ENCODE results near the gene SPN.
A peak's percentile ranks its signal among the peaks of the same experiment; 100 is the strongest.
"Not testable (repeated sequence)": the region's sequence is repeated elsewhere in the genome, so short reads cannot be mapped to it uniquely, and the experiment has no call there.

Gene SPN

DNA sequence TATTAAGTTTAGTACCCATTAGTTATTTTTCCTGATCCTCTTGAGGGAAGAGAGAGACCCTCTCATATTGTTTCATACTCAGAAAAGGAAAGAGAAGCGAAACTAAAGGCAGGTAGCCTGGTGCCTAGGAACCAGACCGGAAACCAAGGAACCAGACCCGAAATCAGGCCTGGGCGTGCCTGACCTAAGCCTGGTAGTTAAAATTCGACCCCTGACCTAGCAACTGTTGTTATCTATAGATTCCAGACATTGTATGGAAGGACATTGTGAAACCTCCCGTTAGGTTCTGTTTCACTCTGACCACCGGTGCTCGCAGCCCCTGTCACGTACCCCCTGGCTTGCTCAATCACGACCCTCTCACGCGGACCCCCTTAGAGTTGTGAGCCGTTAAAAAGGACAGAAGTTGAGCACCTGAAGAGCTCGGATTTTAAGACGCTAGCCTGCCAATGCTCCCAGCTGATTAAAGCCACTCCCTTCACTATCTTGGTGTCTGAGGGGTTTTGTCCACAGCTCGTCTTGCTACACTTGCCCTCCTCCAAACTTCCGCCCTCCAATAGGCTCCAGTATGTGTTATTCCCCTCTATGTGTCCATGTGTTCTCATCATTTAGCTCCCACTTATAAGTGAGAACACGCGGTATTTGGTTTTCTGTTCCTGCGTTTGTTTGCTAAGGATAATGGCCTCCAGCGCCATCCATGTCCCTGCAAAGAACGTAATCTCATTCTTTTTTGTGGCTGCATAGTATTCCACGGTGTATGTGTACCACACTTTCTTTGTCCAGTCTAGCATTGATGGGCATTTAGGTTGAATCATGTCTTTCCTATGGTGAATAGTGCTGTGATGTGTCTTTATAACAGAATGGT, 26.7 kb downstream of the SPN start:
- not testable (repeated sequence) for H3K9ac ChIP-seq (ENCODE audit: low read length); H3K9me3 ChIP-seq (ENCODE audit: insufficient read depth, low read depth, low read length); H3K27me3 ChIP-seq (ENCODE audit: insufficient read depth, low read length); H3K4me3 ChIP-seq (ENCODE audit: low read depth, low read length); H3K23ac ChIP-seq (ENCODE audit: low read length); H4K12ac ChIP-seq (ENCODE audit: low read depth, low read length); H2AFZ ChIP-seq (ENCODE audit: insufficient read depth, low read length, poor library complexity)
- peak overlapping the region; percentile 38 for H3K4me2 ChIP-seq (ENCODE audit: low read length)
- peaks cover 22% of the 10 kb centered on the region for H3K79me2 ChIP-seq (ENCODE audit: control insufficient read depth, insufficient read depth, low read length, poor library complexity)
- H3K4ac ChIP-seq (ENCODE audit: low read depth, low read length): peak overlapping the region; percentile 99
- H3K27ac ChIP-seq (ENCODE audit: low read depth, low read length): peak overlapping the region; percentile 88
- peak overlapping the region; percentile 61 for H2BK12ac ChIP-seq (ENCODE audit: low read length)
- peak overlapping the region; percentile 26 for H3K14ac ChIP-seq (ENCODE audit: low read length)
- peak overlapping the region; percentile 66 for H4K91ac ChIP-seq (ENCODE audit: low read depth, low read length)
- peak overlapping the region; percentile 75 for H2BK120ac ChIP-seq (ENCODE audit: insufficient read depth, low read length, poor library complexity)
- H3K79me1 ChIP-seq (ENCODE audit: low read length): peaks cover 16% of the 10 kb centered on the region
- H3K36me3 ChIP-seq (ENCODE audit: control insufficient read depth in 1 of 2, insufficient read depth in 2 of 2, low read length in 2 of 2): peaks cover 27 to 39% of the 10 kb centered on the region in 2 experiments
- peak overlapping the region; percentile 46 for H2BK5ac ChIP-seq (ENCODE audit: low read depth, low read length, poor library complexity)
- H2AK5ac ChIP-seq (ENCODE audit: low read length): peak overlapping the region; percentile 59
- WGBS (ENCODE audit: extremely low coverage, insufficient coverage, insufficient read length): no CpG with 5 or more reads among the region's 23 CpGs
- peaks cover 23 to 32% of the 10 kb centered on the region in 2 experiments for H3K4me1 ChIP-seq (ENCODE audit: control insufficient read depth in 1 of 2, insufficient read depth in 2 of 2, low read length in 2 of 2)
- peak overlapping the region; percentile 43 for H4K8ac ChIP-seq (ENCODE audit: low read depth, low read length)
- peak overlapping the region; percentile 46 for H3K18ac ChIP-seq (ENCODE audit: low read length)
- peak; percentile 51 to 76 for DNase-seq

DNA sequence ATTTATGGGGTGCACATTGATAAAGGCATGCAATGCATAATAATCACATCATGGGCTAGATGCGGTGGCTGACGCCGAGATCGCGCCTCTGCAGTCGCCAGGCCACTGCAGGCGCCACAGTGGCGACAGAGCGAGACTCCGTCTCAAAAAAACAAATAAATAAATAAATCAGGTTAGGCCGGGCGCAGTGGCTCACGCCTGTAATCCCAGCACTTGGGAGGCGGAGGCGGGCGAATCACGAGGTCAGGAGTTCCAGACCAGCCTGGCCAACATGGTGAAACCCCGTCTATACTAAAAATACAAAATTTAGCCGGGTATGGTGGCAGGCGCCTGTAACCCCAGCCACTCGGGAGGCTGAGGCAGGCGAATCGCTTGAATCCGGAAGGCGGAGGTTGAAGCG, 29.6 kb downstream of the SPN start:
- H2BK5ac ChIP-seq (ENCODE audit: low read depth, low read length, poor library complexity); H3K14ac ChIP-seq (ENCODE audit: low read length); H2BK120ac ChIP-seq (ENCODE audit: insufficient read depth, low read length, poor library complexity); H3K27ac ChIP-seq (ENCODE audit: low read depth, low read length); H3K9ac ChIP-seq (ENCODE audit: low read length); H3K4me2 ChIP-seq (ENCODE audit: low read length); H3K23ac ChIP-seq (ENCODE audit: low read length); H4K8ac ChIP-seq (ENCODE audit: low read depth, low read length); H3K4me3 ChIP-seq (ENCODE audit: low read depth, low read length); H3K9me3 ChIP-seq (ENCODE audit: insufficient read depth, low read depth, low read length); H4K91ac ChIP-seq (ENCODE audit: low read depth, low read length); H2BK12ac ChIP-seq (ENCODE audit: low read length); H4K12ac ChIP-seq (ENCODE audit: low read depth, low read length); H2AK5ac ChIP-seq (ENCODE audit: low read length); H3K27me3 ChIP-seq (ENCODE audit: insufficient read depth, low read length); DNase-seq; H3K18ac ChIP-seq (ENCODE audit: low read length); H2AFZ ChIP-seq (ENCODE audit: insufficient read depth, low read length, poor library complexity): not testable (repeated sequence)
- H3K79me1 ChIP-seq (ENCODE audit: low read length): peaks cover 11% of the 10 kb centered on the region
- peaks cover 13 to 17% of the 10 kb centered on the region in 2 experiments for H3K4me1 ChIP-seq (ENCODE audit: control insufficient read depth in 1 of 2, insufficient read depth in 2 of 2, low read length in 2 of 2)
- H3K4ac ChIP-seq (ENCODE audit: low read depth, low read length): peak overlapping the region; percentile 29
- no CpG with 5 or more reads among the region's 26 CpGs for WGBS (ENCODE audit: extremely low coverage, insufficient coverage, insufficient read length)
- peaks cover 36 to 44% of the 10 kb centered on the region in 2 experiments for H3K36me3 ChIP-seq (ENCODE audit: control insufficient read depth in 1 of 2, insufficient read depth in 2 of 2, low read length in 2 of 2)
- H3K79me2 ChIP-seq (ENCODE audit: control insufficient read depth, insufficient read depth, low read length, poor library complexity): peaks cover 14% of the 10 kb centered on the region

DNA sequence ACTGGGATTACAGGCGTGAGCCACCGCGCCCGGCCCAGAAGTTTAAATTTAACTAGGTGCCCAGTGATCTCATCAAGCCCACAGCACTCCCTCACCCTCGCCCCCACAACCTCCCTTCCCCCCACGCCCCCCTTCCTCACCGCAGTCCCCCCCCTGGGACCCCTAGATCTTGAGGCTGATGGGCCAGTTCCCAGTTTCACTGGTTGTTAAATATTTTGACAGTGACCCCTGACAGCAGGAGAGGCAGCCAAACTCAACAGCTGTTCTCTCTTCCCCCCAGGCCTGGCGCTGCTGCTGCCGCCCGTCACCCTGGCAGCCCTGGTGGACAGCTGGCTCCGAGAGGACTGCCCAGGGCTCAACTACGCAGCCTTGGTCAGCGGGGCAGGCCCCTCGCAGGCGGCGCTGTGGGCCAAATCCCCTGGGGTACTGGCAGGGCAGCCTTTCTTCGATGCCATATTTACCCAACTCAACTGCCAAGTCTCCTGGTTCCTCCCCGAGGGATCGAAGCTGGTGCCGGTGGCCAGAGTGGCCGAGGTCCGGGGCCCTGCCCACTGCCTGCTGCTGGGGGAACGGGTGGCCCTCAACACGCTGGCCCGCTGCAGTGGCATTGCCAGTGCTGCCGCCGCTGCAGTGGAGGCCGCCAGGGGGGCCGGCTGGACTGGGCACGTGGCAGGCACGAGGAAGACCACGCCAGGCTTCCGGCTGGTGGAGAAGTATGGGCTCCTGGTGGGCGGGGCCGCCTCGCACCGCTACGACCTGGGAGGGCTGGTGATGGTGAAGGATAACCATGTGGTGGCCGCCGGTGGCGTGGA, 31.5 kb downstream of the SPN start:
- H3K79me1 ChIP-seq (ENCODE audit: low read length): peaks cover 8% of the 10 kb centered on the region
- no peak overlapping the region for H3K27ac ChIP-seq (ENCODE audit: low read depth, low read length)
- no peak overlapping the region for H2BK5ac ChIP-seq (ENCODE audit: low read depth, low read length, poor library complexity)
- H3K18ac ChIP-seq (ENCODE audit: low read length): peak overlapping the region; percentile 38
- H3K23ac ChIP-seq (ENCODE audit: low read length): no peak overlapping the region
- peaks cover 40 to 47% of the 10 kb centered on the region in 2 experiments for H3K36me3 ChIP-seq (ENCODE audit: control insufficient read depth in 1 of 2, insufficient read depth in 2 of 2, low read length in 2 of 2)
- H4K91ac ChIP-seq (ENCODE audit: low read depth, low read length): no peak overlapping the region
- H3K4me1 ChIP-seq (ENCODE audit: control insufficient read depth in 1 of 2, insufficient read depth in 2 of 2, low read length in 2 of 2): peaks cover 10 to 12% of the 10 kb centered on the region in 2 experiments
- H3K4ac ChIP-seq (ENCODE audit: low read depth, low read length): peak overlapping the region; percentile 21
- H4K8ac ChIP-seq (ENCODE audit: low read depth, low read length): no peak overlapping the region
- H3K4me3 ChIP-seq (ENCODE audit: low read depth, low read length): no peak overlapping the region
- WGBS (ENCODE audit: extremely low coverage, insufficient coverage, insufficient read length): no CpG with 5 or more reads among the region's 41 CpGs
- no peaks in the 10 kb centered on the region for H3K27me3 ChIP-seq (ENCODE audit: insufficient read depth, low read length)
- peaks cover 14% of the 10 kb centered on the region for H3K79me2 ChIP-seq (ENCODE audit: control insufficient read depth, insufficient read depth, low read length, poor library complexity)
- H2BK120ac ChIP-seq (ENCODE audit: insufficient read depth, low read length, poor library complexity): no peak overlapping the region
- DNase-seq: no peak
- no peak overlapping the region for H3K4me2 ChIP-seq (ENCODE audit: low read length)
- no peak overlapping the region for H2AFZ ChIP-seq (ENCODE audit: insufficient read depth, low read length, poor library complexity)
- no peak overlapping the region for H4K12ac ChIP-seq (ENCODE audit: low read depth, low read length)
- no peak overlapping the region for H2BK12ac ChIP-seq (ENCODE audit: low read length)
- no peak overlapping the region for H3K14ac ChIP-seq (ENCODE audit: low read length)
- no peak overlapping the region for H2AK5ac ChIP-seq (ENCODE audit: low read length)
- no peak overlapping the region for H3K9ac ChIP-seq (ENCODE audit: low read length)
- peaks cover 5% of the 10 kb centered on the region for H3K9me3 ChIP-seq (ENCODE audit: insufficient read depth, low read depth, low read length)

DNA sequence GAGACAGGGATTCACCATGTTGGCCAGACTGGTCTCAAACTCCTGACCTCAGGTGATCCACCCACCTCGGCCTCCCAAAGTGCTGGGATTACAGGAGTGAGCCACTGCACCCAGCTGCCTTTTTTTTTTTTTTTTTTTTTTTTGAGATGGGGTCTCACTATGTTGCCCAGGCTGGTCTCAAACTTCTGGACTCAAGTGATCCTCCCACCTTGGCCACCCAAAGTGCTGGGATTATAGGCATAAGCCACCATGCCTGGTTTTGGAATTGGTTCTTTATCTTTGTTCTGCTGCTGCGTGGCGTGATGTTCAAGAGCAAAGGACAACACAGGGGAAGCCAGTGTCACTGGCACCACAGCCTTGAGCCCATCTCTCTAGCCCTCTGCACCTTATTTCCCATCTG, 32.6 kb downstream of the SPN start:
- H3K4me3 ChIP-seq (ENCODE audit: low read depth, low read length); H3K9ac ChIP-seq (ENCODE audit: low read length); H3K9me3 ChIP-seq (ENCODE audit: insufficient read depth, low read depth, low read length); H3K27me3 ChIP-seq (ENCODE audit: insufficient read depth, low read length); H3K18ac ChIP-seq (ENCODE audit: low read length); H3K4ac ChIP-seq (ENCODE audit: low read depth, low read length); H4K12ac ChIP-seq (ENCODE audit: low read depth, low read length); H3K23ac ChIP-seq (ENCODE audit: low read length); H2AFZ ChIP-seq (ENCODE audit: insufficient read depth, low read length, poor library complexity); H3K4me2 ChIP-seq (ENCODE audit: low read length); H2BK120ac ChIP-seq (ENCODE audit: insufficient read depth, low read length, poor library complexity); H4K91ac ChIP-seq (ENCODE audit: low read depth, low read length); H3K79me2 ChIP-seq (ENCODE audit: control insufficient read depth, insufficient read depth, low read length, poor library complexity); H3K27ac ChIP-seq (ENCODE audit: low read depth, low read length); H3K14ac ChIP-seq (ENCODE audit: low read length); H4K8ac ChIP-seq (ENCODE audit: low read depth, low read length); DNase-seq; H2AK5ac ChIP-seq (ENCODE audit: low read length); H2BK5ac ChIP-seq (ENCODE audit: low read depth, low read length, poor library complexity); H3K79me1 ChIP-seq (ENCODE audit: low read length); H3K4me1 ChIP-seq (ENCODE audit: control insufficient read depth in 1 of 2, insufficient read depth in 2 of 2, low read length in 2 of 2); H2BK12ac ChIP-seq (ENCODE audit: low read length): not testable (repeated sequence)
- H3K36me3 ChIP-seq (ENCODE audit: control insufficient read depth in 1 of 2, insufficient read depth in 2 of 2, low read length in 2 of 2): peaks cover 37 to 39% of the 10 kb centered on the region in 2 experiments
- WGBS (ENCODE audit: extremely low coverage, insufficient coverage, insufficient read length): no CpG with 5 or more reads among the region's 3 CpGs

Data from trophoblast cell (in vitro differentiated cells and primary cell).